CMK (cell line): ENCODE measurements around the gene LMF1.
"Not testable (repeated sequence)": the region's sequence is repeated elsewhere in the genome, so short reads cannot be mapped to it uniquely, and the experiment has no call there.

ENCODE experiments used
- DNase-seq: peaks from one replicate; pipeline ENCODE4 v3.0.0-alpha.2; 2010; ENCODE audit warnings: low read depth

Gene LMF1

GRCh38 chr16:867421-868385 lies 103.1 kb downstream of the LMF1 start:
- no peak for DNase-seq

GRCh38 chr16:866252-866896 lies 104.4 kb downstream of the LMF1 start:
- no peak for DNase-seq

- no peak for DNase-seq
Measured at GRCh38 chr16:865026-865425, 105.8 kb downstream of the LMF1 start.

GRCh38 chr16:861446-861845 lies 109.3 kb downstream of the LMF1 start:
- no peak for DNase-seq

- DNase-seq: no peak
Measured at GRCh38 chr16:860891-861290, 109.9 kb downstream of the LMF1 start.

GRCh38 chr16:858971-859370 lies 111.8 kb downstream of the LMF1 start:
- not testable (repeated sequence) for DNase-seq

GRCh38 chr16:858441-858840 lies 112.3 kb downstream of the LMF1 start:
- DNase-seq: not testable (repeated sequence)

GRCh38 chr16:856811-857210 lies 114.0 kb downstream of the LMF1 start:
- DNase-seq: no peak

GRCh38 chr16:856101-856500 lies 114.7 kb downstream of the LMF1 start:
- no peak for DNase-seq

- DNase-seq: no peak
Measured at GRCh38 chr16:855471-855870, 115.3 kb downstream of the LMF1 start.

- no peak for DNase-seq
Measured at GRCh38 chr16:854808-855410, 115.9 kb downstream of the LMF1 start.

GRCh38 chr16:853981-854807 lies 116.6 kb downstream of the LMF1 start:
- DNase-seq: no peak

GRCh38 chr16:853306-853705 lies 117.5 kb downstream of the LMF1 start:
- DNase-seq: no peak

GRCh38 chr16:852451-853185 lies 118.2 kb downstream of the LMF1 start:
- DNase-seq: no peak

GRCh38 chr16:851871-852270 lies 118.9 kb downstream of the LMF1 start:
- no peak for DNase-seq

- no peak for DNase-seq
Measured at GRCh38 chr16:851209-851810, 119.5 kb downstream of the LMF1 start.

GRCh38 chr16:850668-851067 lies 120.1 kb downstream of the LMF1 start:
- DNase-seq: no peak

- no peak for DNase-seq
Measured at GRCh38 chr16:848510-849253, 122.1 kb downstream of the LMF1 start.

GRCh38 chr16:847681-848445 lies 122.9 kb downstream of the LMF1 start:
- DNase-seq: no peak
